ENCODE data around the gene ACAT1. TPM values are rescaled to one million over a fixed set of nuclear protein-coding genes. Genes with fewer than 3 reads are reported as not detected.

ACAT1 gene
- total and polyA plus RNA-seq, 10 of the 15 experiments (the other 5 are each of a cell fraction or from before 2014, with no cell fraction given): 57.1 to 139 (median 91.2) TPM

DNA sequence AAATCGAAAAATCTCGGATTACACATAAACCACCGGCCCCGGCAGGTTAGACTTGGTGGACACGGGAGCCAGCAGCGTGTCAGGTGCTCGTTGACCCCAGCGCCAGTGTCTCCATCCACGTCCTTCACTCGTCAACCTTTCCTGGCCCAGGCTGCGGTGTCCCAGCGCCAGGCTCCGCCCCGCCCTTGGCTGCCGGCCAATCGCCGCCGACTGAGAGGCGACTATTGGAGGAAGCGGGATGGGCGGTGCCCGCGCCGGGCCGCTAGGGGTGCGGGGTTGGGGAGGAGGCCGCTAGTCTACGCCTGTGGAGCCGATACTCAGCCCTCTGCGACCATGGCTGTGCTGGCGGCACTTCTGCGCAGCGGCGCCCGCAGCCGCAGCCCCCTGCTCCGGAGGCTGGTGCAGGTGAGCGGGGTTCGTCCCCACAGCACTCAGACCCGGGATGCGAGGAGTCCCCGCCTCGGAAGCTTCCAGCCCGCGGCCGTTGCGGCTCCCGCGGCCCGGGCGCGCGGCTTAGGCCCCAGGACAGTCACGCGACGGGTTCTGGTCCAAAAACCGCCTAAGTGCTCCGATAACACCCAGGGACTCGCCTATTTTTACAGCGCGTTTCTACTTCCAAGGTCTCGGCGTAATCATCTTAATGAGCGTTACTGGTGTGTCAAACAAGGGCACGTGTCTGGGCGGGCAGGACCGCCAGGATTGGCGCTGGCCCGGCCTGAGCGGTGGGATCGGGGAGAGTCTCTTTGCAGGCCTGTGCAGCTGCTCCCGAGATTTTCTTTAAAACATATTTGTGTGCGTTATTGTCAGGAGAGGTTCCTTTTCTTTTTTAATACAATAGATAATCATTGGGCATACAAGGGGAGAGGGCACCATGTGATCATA, at the start of gene ACAT1 (continued):
- TF ChIP-seq FOS (IDR thresholded peaks at IDR 0.05; ENCODE audit: borderline replicate concordance, extremely low read depth, insufficient read length): peak; percentile 17
- TF ChIP-seq GATAD2B (conservative IDR thresholded peaks at IDR 0.05; ENCODE audit: low read depth): peak; percentile 65
- TF ChIP-seq MTA3 (IDR thresholded peaks at IDR 0.05; ENCODE audit: borderline replicate concordance, low read length): no peak
- TF ChIP-seq POLR2AphosphoS5 (IDR thresholded peaks at IDR 0.05; ENCODE audit: low read length): peak; percentile 93
- TF ChIP-seq MEF2A (IDR thresholded peaks at IDR 0.05; ENCODE audit: insufficient read depth, low read depth, low read length): no peak
- TF ChIP-seq POU2F2 (IDR thresholded peaks at IDR 0.05; ENCODE audit: borderline replicate concordance, low read depth, low read length): peak; percentile 72; the same call in 2 of the 3 replicates
- TF ChIP-seq IKZF1 (conservative IDR thresholded peaks at IDR 0.05): peak; percentile 73
- TF ChIP-seq MYC (IDR thresholded peaks at IDR 0.05; ENCODE audit: insufficient read depth, insufficient read length, insufficient replicate concordance, low read length, severe bottlenecking): peak; percentile 44
- TF ChIP-seq, protein P1, sequence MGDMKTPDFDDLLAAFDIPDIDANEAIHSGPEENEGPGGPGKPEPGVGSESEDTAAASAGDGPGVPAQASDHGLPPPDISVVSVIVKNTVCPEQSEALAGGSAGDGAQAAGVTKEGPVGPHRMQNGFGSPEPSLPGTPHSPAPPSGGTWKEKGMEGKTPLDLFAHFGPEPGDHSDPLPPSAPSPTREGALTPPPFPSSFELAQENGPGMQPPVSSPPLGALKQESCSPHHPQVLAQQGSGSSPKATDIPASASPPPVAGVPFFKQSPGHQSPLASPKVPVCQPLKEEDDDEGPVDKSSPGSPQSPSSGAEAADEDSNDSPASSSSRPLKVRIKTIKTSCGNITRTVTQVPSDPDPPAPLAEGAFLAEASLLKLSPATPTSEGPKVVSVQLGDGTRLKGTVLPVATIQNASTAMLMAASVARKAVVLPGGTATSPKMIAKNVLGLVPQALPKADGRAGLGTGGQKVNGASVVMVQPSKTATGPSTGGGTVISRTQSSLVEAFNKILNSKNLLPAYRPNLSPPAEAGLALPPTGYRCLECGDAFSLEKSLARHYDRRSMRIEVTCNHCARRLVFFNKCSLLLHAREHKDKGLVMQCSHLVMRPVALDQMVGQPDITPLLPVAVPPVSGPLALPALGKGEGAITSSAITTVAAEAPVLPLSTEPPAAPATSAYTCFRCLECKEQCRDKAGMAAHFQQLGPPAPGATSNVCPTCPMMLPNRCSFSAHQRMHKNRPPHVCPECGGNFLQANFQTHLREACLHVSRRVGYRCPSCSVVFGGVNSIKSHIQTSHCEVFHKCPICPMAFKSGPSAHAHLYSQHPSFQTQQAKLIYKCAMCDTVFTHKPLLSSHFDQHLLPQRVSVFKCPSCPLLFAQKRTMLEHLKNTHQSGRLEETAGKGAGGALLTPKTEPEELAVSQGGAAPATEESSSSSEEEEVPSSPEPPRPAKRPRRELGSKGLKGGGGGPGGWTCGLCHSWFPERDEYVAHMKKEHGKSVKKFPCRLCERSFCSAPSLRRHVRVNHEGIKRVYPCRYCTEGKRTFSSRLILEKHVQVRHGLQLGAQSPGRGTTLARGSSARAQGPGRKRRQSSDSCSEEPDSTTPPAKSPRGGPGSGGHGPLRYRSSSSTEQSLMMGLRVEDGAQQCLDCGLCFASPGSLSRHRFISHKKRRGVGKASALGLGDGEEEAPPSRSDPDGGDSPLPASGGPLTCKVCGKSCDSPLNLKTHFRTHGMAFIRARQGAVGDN (IDR thresholded peaks at IDR 0.05): peak; percentile 71
- TF ChIP-seq, protein P2, sequence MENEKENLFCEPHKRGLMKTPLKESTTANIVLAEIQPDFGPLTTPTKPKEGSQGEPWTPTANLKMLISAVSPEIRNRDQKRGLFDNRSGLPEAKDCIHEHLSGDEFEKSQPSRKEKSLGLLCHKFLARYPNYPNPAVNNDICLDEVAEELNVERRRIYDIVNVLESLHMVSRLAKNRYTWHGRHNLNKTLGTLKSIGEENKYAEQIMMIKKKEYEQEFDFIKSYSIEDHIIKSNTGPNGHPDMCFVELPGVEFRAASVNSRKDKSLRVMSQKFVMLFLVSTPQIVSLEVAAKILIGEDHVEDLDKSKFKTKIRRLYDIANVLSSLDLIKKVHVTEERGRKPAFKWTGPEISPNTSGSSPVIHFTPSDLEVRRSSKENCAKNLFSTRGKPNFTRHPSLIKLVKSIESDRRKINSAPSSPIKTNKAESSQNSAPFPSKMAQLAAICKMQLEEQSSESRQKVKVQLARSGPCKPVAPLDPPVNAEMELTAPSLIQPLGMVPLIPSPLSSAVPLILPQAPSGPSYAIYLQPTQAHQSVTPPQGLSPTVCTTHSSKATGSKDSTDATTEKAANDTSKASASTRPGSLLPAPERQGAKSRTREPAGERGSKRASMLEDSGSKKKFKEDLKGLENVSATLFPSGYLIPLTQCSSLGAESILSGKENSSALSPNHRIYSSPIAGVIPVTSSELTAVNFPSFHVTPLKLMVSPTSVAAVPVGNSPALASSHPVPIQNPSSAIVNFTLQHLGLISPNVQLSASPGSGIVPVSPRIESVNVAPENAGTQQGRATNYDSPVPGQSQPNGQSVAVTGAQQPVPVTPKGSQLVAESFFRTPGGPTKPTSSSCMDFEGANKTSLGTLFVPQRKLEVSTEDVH (IDR thresholded peaks at IDR 0.05; ENCODE audit: low read depth, partially characterized antibody): no peak
- no peak for TF ChIP-seq KLF5 (IDR thresholded peaks at IDR 0.05; ENCODE audit: partially characterized antibody)
- TF ChIP-seq RB1 (IDR thresholded peaks at IDR 0.05; ENCODE audit: borderline replicate concordance): 0 out of 2 replicates have a peak, but pooled peaks have one; percentile 38
- TF ChIP-seq SMC3 (IDR thresholded peaks at IDR 0.05; ENCODE audit: borderline replicate concordance, low read length): 0 out of 2 replicates have a peak, but pooled peaks have one; percentile 5
- TF ChIP-seq PAX5 (IDR thresholded peaks at IDR 0.05; ENCODE audit: borderline replicate concordance, low read depth, low read length): peak; percentile 26; the same call in 1 of the 2 replicates
- peak; percentile 83; the same call in 1 of the 2 replicates for TF ChIP-seq LARP7 (IDR thresholded peaks at IDR 0.05)
- TF ChIP-seq, protein P3, sequence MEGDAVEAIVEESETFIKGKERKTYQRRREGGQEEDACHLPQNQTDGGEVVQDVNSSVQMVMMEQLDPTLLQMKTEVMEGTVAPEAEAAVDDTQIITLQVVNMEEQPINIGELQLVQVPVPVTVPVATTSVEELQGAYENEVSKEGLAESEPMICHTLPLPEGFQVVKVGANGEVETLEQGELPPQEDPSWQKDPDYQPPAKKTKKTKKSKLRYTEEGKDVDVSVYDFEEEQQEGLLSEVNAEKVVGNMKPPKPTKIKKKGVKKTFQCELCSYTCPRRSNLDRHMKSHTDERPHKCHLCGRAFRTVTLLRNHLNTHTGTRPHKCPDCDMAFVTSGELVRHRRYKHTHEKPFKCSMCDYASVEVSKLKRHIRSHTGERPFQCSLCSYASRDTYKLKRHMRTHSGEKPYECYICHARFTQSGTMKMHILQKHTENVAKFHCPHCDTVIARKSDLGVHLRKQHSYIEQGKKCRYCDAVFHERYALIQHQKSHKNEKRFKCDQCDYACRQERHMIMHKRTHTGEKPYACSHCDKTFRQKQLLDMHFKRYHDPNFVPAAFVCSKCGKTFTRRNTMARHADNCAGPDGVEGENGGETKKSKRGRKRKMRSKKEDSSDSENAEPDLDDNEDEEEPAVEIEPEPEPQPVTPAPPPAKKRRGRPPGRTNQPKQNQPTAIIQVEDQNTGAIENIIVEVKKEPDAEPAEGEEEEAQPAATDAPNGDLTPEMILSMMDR (IDR thresholded peaks at IDR 0.05 in 2 of 3, conservative IDR thresholded peaks at IDR 0.05 in 1 of 3; ENCODE audit: control insufficient read depth in 2 of 3, extremely low read depth in 1 of 3, insufficient read depth in 1 of 3, low read depth in 3 of 3, low read length in 3 of 3): peak; percentile 7 to 39 (median 10); a peak in 1 of 6 replicates
- TF ChIP-seq BACH1 (IDR thresholded peaks at IDR 0.05; ENCODE audit: borderline replicate concordance): peak; percentile 64; the same call in 1 of the 2 replicates
- no peak for TF ChIP-seq ZNF384 (IDR thresholded peaks at IDR 0.05; ENCODE audit: borderline replicate concordance, low read depth, low read length)
- TF ChIP-seq HDGF (IDR thresholded peaks at IDR 0.05): peak; percentile 83; the same call in 1 of the 2 replicates
- TF ChIP-seq, protein P4, sequence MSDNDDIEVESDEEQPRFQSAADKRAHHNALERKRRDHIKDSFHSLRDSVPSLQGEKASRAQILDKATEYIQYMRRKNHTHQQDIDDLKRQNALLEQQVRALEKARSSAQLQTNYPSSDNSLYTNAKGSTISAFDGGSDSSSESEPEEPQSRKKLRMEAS (IDR thresholded peaks at IDR 0.05; ENCODE audit: low read depth, low read length): peak; percentile 71
